ENCODE results near the gene SENP1. TPM values are rescaled to one million over a fixed set of nuclear protein-coding genes. Genes with fewer than 3 reads are reported as not detected.

SENP1 gene
- total and polyA plus RNA-seq, 2 donors (not counting 3 experiments of a cell fraction or from before 2014, with no cell fraction given): 9.9 to 20.5 TPM

DNA sequence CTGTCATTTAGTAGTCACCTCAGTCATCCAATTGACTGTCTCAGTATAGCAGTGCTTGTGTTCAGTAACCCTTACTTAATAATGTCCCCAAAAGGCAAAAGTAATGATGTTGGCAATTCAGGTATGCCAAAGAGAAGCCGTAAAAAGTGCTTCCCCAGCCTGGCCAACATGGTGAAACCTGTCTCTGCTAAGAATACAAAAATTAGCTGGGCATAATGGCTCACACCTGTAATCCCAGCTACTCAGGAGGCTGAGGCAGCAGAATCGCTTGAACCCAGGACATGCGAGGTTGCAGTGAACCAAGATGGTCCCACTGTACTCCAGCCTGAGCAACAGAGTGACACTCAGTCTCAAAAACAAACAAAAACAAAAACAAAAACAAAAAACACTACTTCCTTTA lies 33.6 kb downstream of the SENP1 start:
- no peak overlapping the region for H3K4me3 ChIP-seq (replicated peaks in 1 of 3; ENCODE audit: insufficient read depth in 1 of 3, low read depth in 1 of 3, low read length in 3 of 3)
- no peaks in the 10 kb centered on the region for H3K9me1 ChIP-seq (replicated peaks; ENCODE audit: control insufficient read depth, extremely low read depth, insufficient read depth, low read length)
- no peaks in the 10 kb centered on the region for H4K20me1 ChIP-seq (replicated peaks; ENCODE audit: control insufficient read depth, extremely low read depth, insufficient read depth, low read length)
- no peak overlapping the region for H2AFZ ChIP-seq (ENCODE audit: low read depth, low read length)
- H3K36me3 ChIP-seq (ENCODE audit: control insufficient read depth in 2 of 2, extremely low read depth in 1 of 2, insufficient read depth in 2 of 2, low read length in 2 of 2): peaks cover 3 to 5% of the 10 kb centered on the region in 2 experiments
- intact Hi-C loops (cut with micrococcal nuclease): no loop called here
- CTCF ChIA-PET: no interaction called here
- no peaks in the 10 kb centered on the region for H3K4me1 ChIP-seq (ENCODE audit: control insufficient read depth, extremely low read depth, insufficient read depth, low read length)
- dilution Hi-C loops (cut with MboI; ENCODE audit: extremely low pct_ligation_motif_present, low sequenced_read_pairs): no loop called here
- no peaks in the 10 kb centered on the region for H3K79me2 ChIP-seq (ENCODE audit: control insufficient read depth, insufficient read depth, low read length)
- H3K9me3 ChIP-seq (replicated peaks; ENCODE audit: control insufficient read depth, insufficient read depth, low read length): no peaks in the 10 kb centered on the region
- no peak overlapping the region for H3K27ac ChIP-seq (ENCODE audit: insufficient read depth, low read depth, low read length)
- FAIRE-seq (no peak), DNase-seq (ENCODE audit: low read depth, low spot score) (no peak)
- H3K9ac ChIP-seq (replicated peaks; ENCODE audit: extremely low read depth, insufficient read depth, low read length): no peak overlapping the region
- H3K4me2 ChIP-seq (ENCODE audit: insufficient read depth, low read length): no peak overlapping the region
- POLR2A ChIA-PET: no interaction called here
- H3K27me3 ChIP-seq (ENCODE audit: control insufficient read depth in 2 of 2, insufficient read depth in 2 of 2, low read length in 2 of 2): no peaks in the 10 kb centered on the region
- BruUV-seq (replicated peaks): no TSS peak
- TF ChIP-seq POLR2AphosphoS5 (IDR thresholded peaks at IDR 0.05; ENCODE audit: insufficient read depth, low read depth, low read length) (no peak), FOS (IDR thresholded peaks at IDR 0.05; ENCODE audit: borderline replicate concordance, insufficient read depth, low read length) (no peak), GATA2 (IDR thresholded peaks at IDR 0.05; ENCODE audit: insufficient read depth, insufficient read length, low read depth, low read length) (no peak), EZH2 (IDR thresholded peaks at IDR 0.05; ENCODE audit: borderline replicate concordance, low read depth, low read length, severe bottlenecking) (no peak), MYC (IDR thresholded peaks at IDR 0.05; ENCODE audit: low read depth, low read length) (no peak), POLR2A (IDR thresholded peaks at IDR 0.05; ENCODE audit: low read depth, low read length) (no peak), JUN (IDR thresholded peaks at IDR 0.05; ENCODE audit: borderline replicate concordance, insufficient read depth, insufficient read length, low read depth) (no peak)
- TF ChIP-seq, protein P1, sequence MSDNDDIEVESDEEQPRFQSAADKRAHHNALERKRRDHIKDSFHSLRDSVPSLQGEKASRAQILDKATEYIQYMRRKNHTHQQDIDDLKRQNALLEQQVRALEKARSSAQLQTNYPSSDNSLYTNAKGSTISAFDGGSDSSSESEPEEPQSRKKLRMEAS (IDR thresholded peaks at IDR 0.05; ENCODE audit: insufficient read depth, insufficient read length): no peak
- TF ChIP-seq, protein P2, sequence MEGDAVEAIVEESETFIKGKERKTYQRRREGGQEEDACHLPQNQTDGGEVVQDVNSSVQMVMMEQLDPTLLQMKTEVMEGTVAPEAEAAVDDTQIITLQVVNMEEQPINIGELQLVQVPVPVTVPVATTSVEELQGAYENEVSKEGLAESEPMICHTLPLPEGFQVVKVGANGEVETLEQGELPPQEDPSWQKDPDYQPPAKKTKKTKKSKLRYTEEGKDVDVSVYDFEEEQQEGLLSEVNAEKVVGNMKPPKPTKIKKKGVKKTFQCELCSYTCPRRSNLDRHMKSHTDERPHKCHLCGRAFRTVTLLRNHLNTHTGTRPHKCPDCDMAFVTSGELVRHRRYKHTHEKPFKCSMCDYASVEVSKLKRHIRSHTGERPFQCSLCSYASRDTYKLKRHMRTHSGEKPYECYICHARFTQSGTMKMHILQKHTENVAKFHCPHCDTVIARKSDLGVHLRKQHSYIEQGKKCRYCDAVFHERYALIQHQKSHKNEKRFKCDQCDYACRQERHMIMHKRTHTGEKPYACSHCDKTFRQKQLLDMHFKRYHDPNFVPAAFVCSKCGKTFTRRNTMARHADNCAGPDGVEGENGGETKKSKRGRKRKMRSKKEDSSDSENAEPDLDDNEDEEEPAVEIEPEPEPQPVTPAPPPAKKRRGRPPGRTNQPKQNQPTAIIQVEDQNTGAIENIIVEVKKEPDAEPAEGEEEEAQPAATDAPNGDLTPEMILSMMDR (IDR thresholded peaks at IDR 0.05; ENCODE audit: extremely low read depth in 1 of 2, insufficient read depth in 1 of 2, low read depth in 1 of 2, low read length in 2 of 2): no peak
